ELR (cell line): ENCODE results near the gene ZNF296.
A peak's percentile ranks its signal among the peaks of the same experiment; 100 is the strongest.

Source experiments
- DNase-seq: peaks from one replicate; pipeline ENCODE4 v3.0.0-alpha.2; 2015; ENCODE audit warnings: low read depth

The ZNF296 gene

GRCh38 chr19:45103156-45103507, 26.9 kb upstream of the ZNF296 start:
- DNase-seq, result no peak

GRCh38 chr19:45102481-45102880, 26.2 kb upstream of the ZNF296 start:
- no peak for DNase-seq

- no peak for DNase-seq
Observed at GRCh38 chr19:45101806-45102205, 25.5 kb upstream of the ZNF296 start.

GRCh38 chr19:45100846-45101252, 24.6 kb upstream of the ZNF296 start:
- peak; percentile 35 for DNase-seq

- no peak for DNase-seq
Observed at GRCh38 chr19:45100201-45100600, 23.9 kb upstream of the ZNF296 start.

- DNase-seq, result peak; percentile 43
Observed at GRCh38 chr19:45099467-45100191, 23.4 kb upstream of the ZNF296 start.

GRCh38 chr19:45098521-45099466, 22.5 kb upstream of the ZNF296 start:
- no peak for DNase-seq

GRCh38 chr19:45097776-45098520, 21.7 kb upstream of the ZNF296 start:
- DNase-seq, result peak; percentile 96

- DNase-seq, result no peak
Observed at GRCh38 chr19:45097450-45097775, 21.1 kb upstream of the ZNF296 start.

- no peak for DNase-seq
Observed at GRCh38 chr19:45096700-45097099, 20.4 kb upstream of the ZNF296 start.

GRCh38 chr19:45095496-45096413, 19.5 kb upstream of the ZNF296 start:
- DNase-seq, result no peak

GRCh38 chr19:45094707-45095106, 18.4 kb upstream of the ZNF296 start:
- DNase-seq, result no peak

- DNase-seq, result no peak
Observed at GRCh38 chr19:45094137-45094536, 17.9 kb upstream of the ZNF296 start.

GRCh38 chr19:45092747-45093678, 16.7 kb upstream of the ZNF296 start, which contains the start of gene PPP1R37:
TSS of gene PPP1R37 (plus strand) at chr19:45093179. CDS start at chr19:45093326, 147 bp downstream.
- peak; percentile 99 for DNase-seq

- DNase-seq, result peak; percentile 99
Observed at GRCh38 chr19:45091031-45091923, 15.0 kb upstream of the ZNF296 start.

GRCh38 chr19:45090606-45091005, 14.3 kb upstream of the ZNF296 start:
- DNase-seq, result no peak

GRCh38 chr19:45090034-45090433, 13.8 kb upstream of the ZNF296 start:
- DNase-seq, result no peak

- DNase-seq, result no peak
Observed at GRCh38 chr19:45087531-45087930, 11.3 kb upstream of the ZNF296 start.

GRCh38 chr19:45086480-45086879, 10.2 kb upstream of the ZNF296 start:
- no peak for DNase-seq
